Astrocyte of the cerebellum (primary cell): Measurements from ENCODE around the gene RPGRIP1L.

Experiments used
- DNase-seq: peaks from one replicate; pipeline ENCODE4 v3.0.0-alpha.2; 2011; ENCODE audit warnings: low read depth
- H3K4me3 ChIP-seq: 2 replicates; pipeline ENCODE4 v1.5.1; 2011; ENCODE audit warnings: mild to moderate bottlenecking, low read depth, low read length, moderate library complexity
- CTCF ChIP-seq: IDR thresholded peaks from 2 replicates; pipeline ENCODE4 v1.5.1; 2012; ENCODE audit warnings: low read length, low read depth, moderate library complexity, mild to moderate bottlenecking; ENCODE audit errors: missing control alignments
- in situ Hi-C: cut with HindIII; loops from 2 replicates; pipeline ENCODE4 v1.10.0; 2017; ENCODE audit warnings: low sequenced_read_pairs

The RPGRIP1L gene

GRCh38 chr16:53622315-53622714 is 81.3 kb downstream of the RPGRIP1L start:
- no peak overlapping the region for H3K4me3 ChIP-seq
- DNase-seq: no peak
- in situ Hi-C loops: no loop called here
- TF ChIP-seq CTCF: no peak

- no peak for TF ChIP-seq CTCF
- in situ Hi-C loops: no loop called here
- DNase-seq: no peak
- H3K4me3 ChIP-seq: no peak overlapping the region
Observed at GRCh38 chr16:53620476-53620875, 83.2 kb downstream of the RPGRIP1L start.

GRCh38 chr16:53619235-53619634 is 84.4 kb downstream of the RPGRIP1L start:
- no peak for TF ChIP-seq CTCF
- H3K4me3 ChIP-seq: no peak overlapping the region
- in situ Hi-C loops: no loop called here
- no peak for DNase-seq

- no peak for DNase-seq
- in situ Hi-C loops: no loop called here
- TF ChIP-seq CTCF: no peak
- H3K4me3 ChIP-seq: no peak overlapping the region
Observed at GRCh38 chr16:53614346-53614745, 89.3 kb downstream of the RPGRIP1L start.

- no peak overlapping the region for H3K4me3 ChIP-seq
- TF ChIP-seq CTCF: no peak
- in situ Hi-C loops: no loop called here
- DNase-seq: no peak
Observed at GRCh38 chr16:53612003-53612402, 91.7 kb downstream of the RPGRIP1L start.

GRCh38 chr16:53611179-53611696 is 92.4 kb downstream of the RPGRIP1L start:
- in situ Hi-C loops: no loop called here
- no peak overlapping the region for H3K4me3 ChIP-seq
- DNase-seq: no peak
- TF ChIP-seq CTCF: no peak

- H3K4me3 ChIP-seq: no peak overlapping the region
- TF ChIP-seq CTCF: no peak
- in situ Hi-C loops: no loop called here
- no peak for DNase-seq
Observed at GRCh38 chr16:53609536-53609935, 94.1 kb downstream of the RPGRIP1L start.
